Measurements from ENCODE around the gene SLC26A4. TPM values are rescaled to one million over a fixed set of nuclear protein-coding genes. Genes with fewer than 3 reads are reported as not detected.

The SLC26A4 gene
- total RNA-seq, 2 donors from 2014 or later = 1.1 to 2.5 TPM

- ATAC-seq = no peak
Measured at GRCh38 chr7:107711301-107711700, 50.7 kb downstream of the SLC26A4 start.

DNA sequence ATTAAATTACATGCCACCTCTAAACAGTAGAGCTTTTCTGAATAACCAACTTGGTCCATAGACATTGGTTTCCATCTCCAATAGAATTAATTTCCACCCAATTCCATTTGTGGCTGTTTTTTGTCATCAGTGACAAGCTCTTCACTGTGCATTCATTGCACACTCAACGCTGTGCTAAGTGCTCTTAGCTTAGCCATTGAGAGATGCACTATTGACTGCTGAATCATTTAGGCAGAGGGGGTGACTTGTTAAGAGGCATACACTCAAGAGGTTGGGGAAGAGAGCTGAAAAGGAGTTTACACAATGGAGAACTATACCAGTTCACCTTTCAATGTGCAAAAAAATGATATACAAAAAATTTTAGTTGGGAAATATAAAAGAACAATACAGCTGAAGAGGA, 51.4 kb downstream of the SLC26A4 start:
- ATAC-seq = no peak
- Mint-ChIP-seq H3K9me3 (no peaks in the 10 kb centered on the region), H3K27ac (no peak overlapping the region), H3K36me3 (no peaks in the 10 kb centered on the region)
- DNase-seq (ENCODE audit: low spot score in 2 of 2) = no peak

More at GRCh38 chr7:107711301-107711700, 50.7 kb downstream of the SLC26A4 start:
- DNase-seq (ENCODE audit: low spot score in 2 of 2) = no peak
- H3K9me3 Mint-ChIP-seq = no peaks in the 10 kb centered on the region
- H3K36me3 Mint-ChIP-seq = no peaks in the 10 kb centered on the region
- no peak overlapping the region for H3K27ac Mint-ChIP-seq

DNA sequence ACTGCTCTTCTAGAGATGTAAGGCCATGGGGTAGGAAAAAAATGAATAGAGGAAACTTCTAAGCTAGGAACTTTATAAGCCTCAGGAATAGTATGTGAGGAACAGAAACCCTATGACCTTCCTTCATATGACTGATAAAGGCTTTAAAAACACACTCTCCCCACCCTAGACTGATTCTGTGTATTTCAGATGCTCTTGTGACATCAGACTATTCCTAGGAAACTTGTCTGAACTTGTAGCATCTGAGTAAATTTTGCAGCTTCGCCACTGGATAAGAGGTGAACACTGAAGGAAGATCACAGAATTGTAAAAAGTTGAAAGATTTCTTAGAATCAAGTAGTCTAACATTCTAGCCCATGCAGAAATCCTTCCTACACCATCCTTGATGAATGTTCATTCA, 52.3 kb downstream of the SLC26A4 start:
- ATAC-seq (no peak), DNase-seq (ENCODE audit: low spot score in 2 of 2) (no peak)
- H3K36me3 Mint-ChIP-seq = no peaks in the 10 kb centered on the region
- no peaks in the 10 kb centered on the region for H3K9me3 Mint-ChIP-seq
- no peak overlapping the region for H3K27ac Mint-ChIP-seq

GRCh38 chr7:107715531-107715930, 54.9 kb downstream of the SLC26A4 start:
- ATAC-seq (no peak), DNase-seq (ENCODE audit: low spot score in 2 of 2) (no peak)
- no peaks in the 10 kb centered on the region for H3K9me3 Mint-ChIP-seq
- H3K27ac Mint-ChIP-seq = no peak overlapping the region
- H3K36me3 Mint-ChIP-seq = no peaks in the 10 kb centered on the region

DNA sequence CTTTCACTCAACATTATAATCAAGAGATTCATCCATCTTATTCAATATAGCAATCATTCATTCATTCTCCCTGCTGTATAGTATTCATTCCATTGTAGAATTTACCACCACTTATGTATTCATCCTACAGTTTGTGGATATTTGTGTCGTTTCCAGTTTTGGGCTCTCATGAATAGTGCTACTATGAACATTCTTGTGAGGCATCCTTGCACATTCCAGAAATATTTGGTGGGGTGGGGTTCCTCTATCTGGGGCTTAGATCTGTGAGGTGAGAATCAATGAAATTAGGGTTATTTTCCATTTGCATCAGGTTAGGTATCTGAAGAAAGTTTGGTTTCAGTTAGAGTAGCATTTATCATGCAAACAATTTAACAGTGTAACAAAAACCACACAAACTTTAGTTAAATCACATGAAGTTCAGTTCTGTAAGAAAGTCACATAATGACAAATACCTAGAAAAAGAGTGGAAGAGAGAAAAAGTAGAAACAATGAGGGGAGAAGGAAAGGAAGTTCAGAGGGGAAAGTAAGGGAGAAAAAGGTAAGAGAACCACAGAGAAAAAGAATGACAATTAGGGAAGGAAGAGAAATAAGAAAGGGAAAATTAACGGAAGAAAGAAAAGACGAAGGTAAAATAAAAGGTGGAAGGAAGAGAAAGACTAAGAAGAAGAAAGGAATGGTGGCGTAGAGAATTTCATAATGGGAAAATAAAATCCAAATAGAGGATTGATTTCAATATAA, 58.0 kb downstream of the SLC26A4 start:
- no peak overlapping the region for H3K27ac Mint-ChIP-seq
- ATAC-seq (no peak), DNase-seq (ENCODE audit: low spot score in 2 of 2) (no peak)
- no peaks in the 10 kb centered on the region for H3K36me3 Mint-ChIP-seq
- no peaks in the 10 kb centered on the region for H3K9me3 Mint-ChIP-seq

DNA sequence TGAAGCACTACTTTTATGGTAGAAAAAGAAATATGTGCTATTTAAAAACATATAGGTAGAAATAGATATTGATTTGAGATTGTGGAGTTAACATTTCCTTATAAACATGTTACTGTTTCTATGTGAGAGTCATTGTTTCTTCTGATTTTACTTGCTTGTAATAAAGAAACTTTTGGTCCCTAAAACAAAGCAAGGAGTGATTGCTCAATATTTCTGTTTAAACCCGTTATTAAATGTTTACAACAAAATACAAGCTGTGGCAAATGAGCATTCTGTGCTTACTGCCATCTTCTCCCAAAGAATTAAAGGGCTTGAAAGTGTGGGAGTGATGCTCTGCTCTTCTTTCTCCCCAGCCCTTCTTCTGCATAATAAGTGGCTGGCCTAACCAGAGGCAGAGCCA, 60.7 kb downstream of the SLC26A4 start:
- no peak overlapping the region for H3K27ac Mint-ChIP-seq
- H3K36me3 Mint-ChIP-seq = no peaks in the 10 kb centered on the region
- ATAC-seq (no peak), DNase-seq (ENCODE audit: low spot score in 2 of 2) (no peak)
- H3K9me3 Mint-ChIP-seq = no peaks in the 10 kb centered on the region

DNA sequence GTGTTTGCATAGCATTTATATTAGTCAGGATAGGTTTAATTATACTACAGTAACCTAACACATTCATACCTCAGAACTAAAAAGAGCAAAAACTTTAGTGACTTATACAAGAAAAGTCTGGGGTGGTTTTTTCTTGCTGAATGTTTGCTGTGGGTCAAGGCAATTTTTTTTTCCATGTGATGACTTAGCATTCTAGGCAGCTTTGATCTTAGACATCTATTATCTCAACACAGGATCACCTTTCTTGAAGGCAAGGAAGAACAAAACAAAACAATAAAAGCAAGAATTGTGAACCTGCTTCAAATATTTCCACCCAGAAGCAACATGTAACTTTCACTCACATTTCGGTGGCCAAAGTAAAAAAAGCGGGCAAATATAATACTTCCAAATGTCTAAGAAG, 62.6 kb downstream of the SLC26A4 start:
- ATAC-seq = no peak
- no peak for DNase-seq (ENCODE audit: low spot score in 2 of 2)
- no peak overlapping the region for H3K27ac Mint-ChIP-seq

DNA sequence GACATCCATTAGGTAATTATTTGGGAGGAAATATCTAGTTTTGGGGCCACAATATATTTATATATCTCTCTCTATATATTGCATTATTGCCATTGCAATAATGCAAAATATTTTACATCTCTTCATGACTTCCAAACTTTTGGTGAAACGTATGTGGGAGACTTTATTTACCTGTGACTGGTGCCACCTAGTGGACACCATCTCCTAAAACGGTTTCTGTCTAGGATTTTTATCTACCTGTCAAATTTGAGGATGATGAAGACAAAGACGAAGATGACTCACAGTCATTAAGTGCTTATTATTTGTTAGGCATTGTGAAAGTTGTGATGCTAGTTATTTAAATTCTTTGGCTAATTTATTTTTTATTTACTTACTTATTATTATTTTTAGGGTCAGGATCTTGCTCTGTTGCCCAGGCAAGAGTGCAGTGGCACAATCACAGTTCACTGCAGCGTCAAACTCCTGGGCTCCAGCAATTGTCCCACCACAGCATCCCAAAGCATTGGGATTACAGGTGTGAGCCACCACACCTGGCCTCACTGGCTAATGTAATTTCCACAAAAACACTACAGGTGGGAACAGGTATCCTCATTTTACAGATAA, 64.6 kb downstream of the SLC26A4 start:
- no peaks in the 10 kb centered on the region for H3K9me3 Mint-ChIP-seq
- ATAC-seq (peak in 1 of 2 donors; percentile 37), DNase-seq (ENCODE audit: low spot score in 2 of 2) (peak in 1 of 2 donors; percentile 51)
- no peak overlapping the region for H3K27ac Mint-ChIP-seq
- no peaks in the 10 kb centered on the region for H3K36me3 Mint-ChIP-seq

More for the DNA sequence above, 62.6 kb downstream of the SLC26A4 start:
- Mint-ChIP-seq H3K36me3 (no peaks in the 10 kb centered on the region), H3K9me3 (no peaks in the 10 kb centered on the region)

GRCh38 chr7:107726356-107727130, 65.9 kb downstream of the SLC26A4 start:
- Mint-ChIP-seq H3K9me3 (no peaks in the 10 kb centered on the region), H3K27ac (no peak overlapping the region), H3K36me3 (no peaks in the 10 kb centered on the region)
- DNase-seq (ENCODE audit: low spot score in 2 of 2) = no peak
- ATAC-seq = no peak

- H3K27ac Mint-ChIP-seq = no peak overlapping the region
- no peaks in the 10 kb centered on the region for H3K9me3 Mint-ChIP-seq
- ATAC-seq = no peak
- H3K36me3 Mint-ChIP-seq = peaks cover 0 to 5% of the 10 kb centered on the region in 2 donors
- DNase-seq (ENCODE audit: low spot score in 2 of 2) = no peak
Measured at GRCh38 chr7:107728276-107728675, 67.6 kb downstream of the SLC26A4 start.

DNA sequence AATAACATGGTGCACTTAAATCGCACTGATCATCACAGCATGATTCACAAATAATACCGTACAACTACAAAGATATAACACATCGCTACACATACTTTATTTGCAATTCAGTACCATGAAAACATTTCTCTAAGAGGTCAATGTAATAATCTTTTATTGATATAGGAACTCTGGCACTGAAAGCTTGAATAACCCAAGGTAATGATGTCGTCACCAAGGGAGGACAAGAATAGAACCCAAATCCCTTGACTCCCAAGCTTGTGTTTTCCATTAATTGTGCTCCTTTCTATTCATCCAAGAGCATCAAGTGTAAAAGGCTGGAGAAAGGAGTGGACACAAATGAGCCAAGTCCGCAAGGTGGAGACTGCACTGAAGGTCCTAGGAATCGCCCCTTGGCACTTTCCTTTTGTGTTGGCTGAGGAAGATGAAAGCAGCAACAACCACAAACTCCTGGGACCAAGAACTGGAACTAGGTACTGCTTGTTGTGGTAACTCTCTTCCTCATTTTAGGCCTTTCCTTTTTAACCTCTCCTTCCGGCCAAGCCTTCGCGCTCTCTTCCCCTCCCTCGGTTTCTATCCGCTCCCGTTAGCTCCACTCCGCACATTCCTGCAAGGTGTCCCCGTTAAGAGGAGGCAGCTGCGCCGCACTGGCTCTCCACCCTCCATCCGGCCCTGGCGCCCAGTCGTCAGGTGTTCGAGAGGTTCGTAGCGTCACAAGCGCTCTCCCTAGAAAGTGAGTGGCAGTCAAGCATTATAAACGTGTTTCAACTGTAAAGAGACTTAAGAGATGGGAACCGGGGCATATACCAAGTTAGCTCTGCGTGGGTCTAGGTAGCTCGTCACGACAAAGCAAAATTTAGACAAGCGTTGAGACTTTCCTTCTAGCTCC, 82.3 kb downstream of the SLC26A4 start:
- Mint-ChIP-seq H3K27ac (peak overlapping the region; percentile 94 to 99), H3K9me3 (no peaks in the 10 kb centered on the region), H3K36me3 (peaks cover 16 to 23% of the 10 kb centered on the region in 2 donors)
- peak in 1 of 2 donors; percentile 80 for DNase-seq (ENCODE audit: low spot score in 2 of 2)
- ATAC-seq = peak; percentile 43 to 44

GRCh38 chr7:107743567-107744344, 83.1 kb downstream of the SLC26A4 start, which contains the start of gene CBLL1:
TSS of gene CBLL1 (plus strand) at chr7:107744142. CDS start at chr7:107744164, 22 bp downstream.
- DNase-seq (ENCODE audit: low spot score in 2 of 2) (peak; percentile 92 to 95), ATAC-seq (peak; percentile 88 to 94)
- Mint-ChIP-seq H3K27ac (peak within 1 kb of the TSS; percentile 99 to 100), H3K36me3 (peaks cover 16 to 23% of the 10 kb centered on the region in 2 donors), H3K9me3 (no peaks in the 10 kb centered on the region)

DNA sequence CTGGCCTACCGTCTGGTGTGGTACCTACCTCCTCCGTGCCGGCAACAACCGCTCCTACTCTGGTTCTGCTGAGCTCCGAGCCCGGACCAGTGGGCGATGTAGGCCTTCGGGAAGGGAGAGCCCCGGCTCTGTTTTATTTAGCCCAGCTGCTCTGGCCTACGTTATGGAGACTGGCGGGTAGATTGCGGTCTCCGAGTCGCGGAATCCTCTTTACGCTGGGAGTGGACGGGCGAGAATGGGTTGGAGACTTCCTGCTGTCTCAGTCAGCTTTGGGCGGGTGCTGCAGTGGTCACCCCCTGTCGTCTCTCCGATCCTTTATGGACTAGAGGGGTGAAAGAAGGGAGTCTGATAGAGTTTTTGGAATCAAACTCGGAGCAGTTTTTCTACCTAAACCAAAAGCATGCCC, 83.7 kb downstream of the SLC26A4 start:
- peak; percentile 42 to 56 for ATAC-seq
- peak in 1 of 2 donors; percentile 85 for DNase-seq (ENCODE audit: low spot score in 2 of 2)
- H3K9me3 Mint-ChIP-seq = no peaks in the 10 kb centered on the region
- peaks cover 16 to 23% of the 10 kb centered on the region in 2 donors for H3K36me3 Mint-ChIP-seq
- H3K27ac Mint-ChIP-seq = peak overlapping the region; percentile 99 to 100

GRCh38 chr7:107746006-107746405, 85.4 kb downstream of the SLC26A4 start:
- H3K9me3 Mint-ChIP-seq = no peaks in the 10 kb centered on the region
- H3K27ac Mint-ChIP-seq = peak overlapping the region; percentile 69 to 99
- no peak for DNase-seq (ENCODE audit: low spot score in 2 of 2)
- no peak for ATAC-seq
- H3K36me3 Mint-ChIP-seq = peaks cover 23 to 24% of the 10 kb centered on the region in 2 donors

DNA sequence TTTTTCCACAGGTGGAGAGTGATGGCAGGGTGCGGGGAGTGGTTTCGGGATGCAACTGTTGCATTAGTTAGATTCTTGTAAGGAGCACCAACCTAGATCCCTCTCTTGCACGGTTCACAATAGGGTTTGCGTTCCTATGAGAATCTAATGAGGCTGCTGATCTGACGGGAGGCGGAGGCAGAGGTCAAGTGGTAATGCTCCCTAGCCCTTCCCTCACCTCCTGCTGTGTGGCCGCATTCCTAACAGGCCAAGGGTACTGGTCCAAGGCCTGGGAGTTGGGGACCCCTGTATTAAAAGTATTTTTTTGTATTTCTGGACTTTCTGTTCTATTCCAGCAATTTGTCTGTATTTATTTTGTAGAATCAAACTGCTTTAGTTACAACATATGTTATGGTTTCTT, 90.5 kb downstream of the SLC26A4 start:
- H3K27ac Mint-ChIP-seq = no peak overlapping the region
- H3K36me3 Mint-ChIP-seq = peaks cover 0 to 31% of the 10 kb centered on the region in 2 donors
- H3K9me3 Mint-ChIP-seq = no peaks in the 10 kb centered on the region
- ATAC-seq (no peak), DNase-seq (ENCODE audit: low spot score in 2 of 2) (no peak)

Data from activated naive CD4-positive, alpha-beta T cell treated with anti-CD3 and anti-CD28 coated beads, Interleukin-2, amount 50 U/mL, for 72 hours (primary cell).